GM18502 (cell line): ENCODE measurements around the gene MYO15A.

Experiments
- ATAC-seq: cut with Tn5 transposase; IDR thresholded peaks from one replicate; pipeline ENCODE4 v1.9.1; 2021; ENCODE audit warnings: mild to moderate bottlenecking; ENCODE audit not compliant: unreplicated experiment, poor library complexity

The MYO15A gene, protein sequence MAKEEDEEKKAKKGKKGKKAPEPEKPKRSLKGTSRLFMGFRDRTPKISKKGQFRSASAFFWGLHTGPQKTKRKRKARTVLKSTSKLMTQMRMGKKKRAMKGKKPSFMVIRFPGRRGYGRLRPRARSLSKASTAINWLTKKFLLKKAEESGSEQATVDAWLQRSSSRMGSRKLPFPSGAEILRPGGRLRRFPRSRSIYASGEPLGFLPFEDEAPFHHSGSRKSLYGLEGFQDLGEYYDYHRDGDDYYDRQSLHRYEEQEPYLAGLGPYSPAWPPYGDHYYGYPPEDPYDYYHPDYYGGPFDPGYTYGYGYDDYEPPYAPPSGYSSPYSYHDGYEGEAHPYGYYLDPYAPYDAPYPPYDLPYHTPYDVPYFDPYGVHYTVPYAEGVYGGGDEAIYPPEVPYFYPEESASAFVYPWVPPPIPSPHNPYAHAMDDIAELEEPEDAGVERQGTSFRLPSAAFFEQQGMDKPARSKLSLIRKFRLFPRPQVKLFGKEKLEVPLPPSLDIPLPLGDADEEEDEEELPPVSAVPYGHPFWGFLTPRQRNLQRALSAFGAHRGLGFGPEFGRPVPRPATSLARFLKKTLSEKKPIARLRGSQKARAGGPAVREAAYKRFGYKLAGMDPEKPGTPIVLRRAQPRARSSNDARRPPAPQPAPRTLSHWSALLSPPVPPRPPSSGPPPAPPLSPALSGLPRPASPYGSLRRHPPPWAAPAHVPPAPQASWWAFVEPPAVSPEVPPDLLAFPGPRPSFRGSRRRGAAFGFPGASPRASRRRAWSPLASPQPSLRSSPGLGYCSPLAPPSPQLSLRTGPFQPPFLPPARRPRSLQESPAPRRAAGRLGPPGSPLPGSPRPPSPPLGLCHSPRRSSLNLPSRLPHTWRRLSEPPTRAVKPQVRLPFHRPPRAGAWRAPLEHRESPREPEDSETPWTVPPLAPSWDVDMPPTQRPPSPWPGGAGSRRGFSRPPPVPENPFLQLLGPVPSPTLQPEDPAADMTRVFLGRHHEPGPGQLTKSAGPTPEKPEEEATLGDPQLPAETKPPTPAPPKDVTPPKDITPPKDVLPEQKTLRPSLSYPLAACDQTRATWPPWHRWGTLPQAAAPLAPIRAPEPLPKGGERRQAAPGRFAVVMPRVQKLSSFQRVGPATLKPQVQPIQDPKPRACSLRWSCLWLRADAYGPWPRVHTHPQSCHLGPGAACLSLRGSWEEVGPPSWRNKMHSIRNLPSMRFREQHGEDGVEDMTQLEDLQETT (N-terminal part only)

DNA sequence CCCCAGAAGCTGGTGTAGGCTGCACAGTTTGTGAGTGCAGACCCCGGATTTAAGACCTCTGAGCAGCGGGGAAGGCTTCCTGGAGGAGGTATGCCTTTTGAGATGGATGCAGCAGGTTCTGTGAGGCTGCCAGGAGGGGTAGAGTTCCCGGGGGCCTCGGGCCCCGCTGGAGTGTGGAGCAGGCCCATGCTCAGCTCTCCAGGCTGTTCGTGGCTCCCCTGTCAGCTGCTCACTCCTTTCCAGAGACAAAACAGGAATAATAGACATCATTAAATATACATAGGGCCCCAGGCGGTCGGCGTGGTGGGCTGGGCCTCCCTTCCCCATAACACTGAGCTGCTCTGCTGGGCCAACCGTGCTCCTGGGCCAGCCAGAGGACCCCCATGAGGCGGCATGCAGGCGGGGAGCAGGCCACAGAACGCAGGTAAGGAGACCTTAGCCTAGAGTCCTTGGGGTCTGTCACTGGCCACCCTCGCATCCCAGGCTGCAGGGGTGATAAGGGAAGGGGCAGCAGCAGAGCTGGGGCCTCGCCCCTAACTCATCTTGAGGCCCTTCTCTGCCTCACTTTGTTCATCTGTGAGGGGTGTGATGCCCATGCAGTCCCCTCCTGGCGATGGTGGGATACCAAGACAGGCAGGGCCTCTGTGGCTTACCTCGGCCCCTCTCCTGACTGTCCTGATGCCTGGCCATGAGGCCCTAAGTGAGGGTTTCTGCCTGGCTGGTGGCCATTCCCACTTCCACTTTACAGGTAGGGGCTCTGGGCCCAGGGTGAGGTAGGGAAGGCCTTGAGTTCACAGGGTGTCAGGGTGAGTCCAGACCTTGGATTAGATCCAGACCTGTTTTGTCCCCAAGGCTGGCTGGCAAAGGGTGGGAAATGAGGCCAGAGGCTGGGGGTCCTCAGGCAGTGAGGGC is at the start of gene MYO15A:
Gene MYO15A, plus strand, starts transcription at position 356 of the 912 bp plus-strand sequence. CDS start 10,045 bp downstream, outside the sequence.
- no peak for ATAC-seq

DNA sequence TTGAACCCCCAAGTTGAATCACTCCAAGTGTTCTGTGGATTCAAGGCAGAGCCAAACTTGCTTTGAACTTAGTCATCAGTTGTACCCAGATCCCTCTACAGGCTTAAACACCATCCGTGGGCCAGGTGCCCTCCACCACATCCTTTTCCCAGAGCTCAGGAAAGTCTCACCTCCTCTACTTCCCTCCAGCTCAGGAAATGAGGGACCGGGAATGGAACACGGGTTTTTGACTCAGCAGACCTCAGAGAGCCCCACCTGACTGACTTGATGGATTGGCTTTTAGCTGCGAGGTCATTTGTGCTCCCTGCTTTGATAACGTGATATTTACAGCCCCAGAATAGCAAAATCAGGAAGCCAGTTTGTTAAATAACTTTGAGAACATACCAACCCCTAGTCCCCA is 49.3 kb upstream of the MYO15A start:
- no peak for ATAC-seq

DNA sequence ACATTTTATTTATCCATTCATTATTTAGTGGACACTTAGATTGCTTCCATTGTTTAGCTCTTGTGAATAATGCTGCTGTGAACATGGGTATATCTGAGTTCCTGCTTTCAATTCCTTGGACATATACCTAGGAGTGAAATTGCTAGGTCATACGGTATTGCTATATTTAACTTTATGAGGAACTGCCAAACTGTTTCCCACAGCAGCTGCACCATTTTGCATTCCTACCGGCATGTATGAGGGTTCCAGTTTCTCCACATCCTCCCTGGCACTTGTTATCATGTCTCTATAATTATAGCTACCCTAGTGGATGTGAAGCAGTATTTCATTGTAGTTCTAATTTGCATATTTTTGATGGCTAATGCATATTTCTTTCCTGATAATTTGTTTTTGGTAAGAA is 44.5 kb upstream of the MYO15A start:
- ATAC-seq, result no peak

DNA sequence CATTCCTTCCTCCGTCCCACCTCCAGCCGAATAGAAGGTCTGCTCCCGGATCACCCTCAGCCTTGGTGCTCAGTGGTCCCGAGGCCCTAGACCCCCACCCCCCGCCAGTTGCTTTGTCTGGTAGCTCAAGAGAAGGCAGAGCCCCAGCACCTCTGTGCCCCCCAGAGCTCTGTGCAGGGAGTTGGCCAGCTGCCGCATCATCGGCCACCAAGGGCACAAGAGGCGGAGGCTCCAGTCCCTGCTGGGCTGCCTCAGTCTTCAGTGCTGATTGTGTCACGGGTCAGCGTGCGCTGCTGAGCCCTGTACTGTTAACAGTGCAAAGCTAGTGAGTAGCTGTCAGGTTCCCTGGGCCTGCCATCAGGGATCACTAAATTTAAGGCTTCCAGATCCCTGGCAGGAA is 43.0 kb upstream of the MYO15A start:
- ATAC-seq, result no peak

DNA sequence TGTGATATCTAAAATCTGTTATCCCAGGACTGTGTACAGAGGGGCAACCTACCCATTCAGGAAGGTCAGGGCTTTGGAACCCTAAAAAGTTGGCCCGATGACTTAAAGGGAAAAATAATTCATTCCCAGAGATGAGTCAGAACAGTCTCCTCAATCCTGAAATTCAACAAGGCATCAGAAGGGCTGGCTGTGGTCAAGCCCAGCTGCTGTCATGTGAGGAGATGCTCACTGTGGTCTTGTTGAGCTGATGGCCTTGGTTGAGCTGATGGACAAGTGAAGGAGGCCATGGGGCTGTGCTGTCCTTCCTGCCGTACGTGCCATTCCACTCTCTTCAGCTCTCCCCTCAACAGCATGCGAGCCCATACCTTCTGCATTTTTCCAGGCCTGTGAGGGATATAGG is 41.7 kb upstream of the MYO15A start:
- ATAC-seq, result no peak

DNA sequence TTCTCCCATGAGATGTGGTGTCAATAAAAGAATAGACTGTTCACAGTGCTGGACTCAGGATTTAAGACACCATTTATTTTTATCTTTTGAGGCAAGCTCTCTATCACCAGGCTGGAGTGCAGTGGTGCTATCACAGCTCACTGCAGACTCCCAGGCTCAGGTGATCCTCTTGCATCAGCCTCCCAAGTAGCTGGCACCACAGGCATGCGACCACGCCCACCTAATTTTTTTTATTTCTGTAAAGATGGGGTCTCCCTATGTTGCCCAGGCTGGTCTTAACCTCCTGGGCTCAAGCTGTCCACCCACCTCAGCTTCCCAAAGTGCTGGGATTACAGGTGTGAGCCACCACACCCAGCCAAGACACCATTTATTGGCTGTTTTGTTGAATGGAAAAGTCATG is 39.5 kb upstream of the MYO15A start:
- ATAC-seq, result no peak

DNA sequence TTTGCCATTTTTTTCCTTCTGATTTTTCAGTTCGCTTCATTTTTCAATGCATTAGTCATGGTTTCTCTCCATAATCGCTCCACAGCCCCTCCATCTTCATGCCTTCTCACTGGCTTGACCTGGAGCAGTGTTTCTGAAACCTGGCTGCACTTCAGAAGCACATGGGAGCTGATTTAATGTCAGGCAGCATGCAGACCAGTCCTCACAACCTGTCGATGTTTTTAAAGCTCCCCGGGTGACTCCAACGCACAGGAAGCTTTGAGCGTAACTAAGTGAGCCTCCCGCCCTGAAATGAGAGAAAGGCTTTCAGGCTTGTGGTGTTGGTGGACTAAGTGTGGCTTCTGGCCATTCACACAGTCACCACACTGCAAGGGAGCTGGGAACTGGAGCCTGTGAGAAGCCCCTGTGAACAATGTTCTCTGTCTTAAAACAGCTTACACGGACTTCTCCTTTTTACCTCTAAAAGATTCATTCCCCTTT is 37.7 kb upstream of the MYO15A start:
- no peak for ATAC-seq

DNA sequence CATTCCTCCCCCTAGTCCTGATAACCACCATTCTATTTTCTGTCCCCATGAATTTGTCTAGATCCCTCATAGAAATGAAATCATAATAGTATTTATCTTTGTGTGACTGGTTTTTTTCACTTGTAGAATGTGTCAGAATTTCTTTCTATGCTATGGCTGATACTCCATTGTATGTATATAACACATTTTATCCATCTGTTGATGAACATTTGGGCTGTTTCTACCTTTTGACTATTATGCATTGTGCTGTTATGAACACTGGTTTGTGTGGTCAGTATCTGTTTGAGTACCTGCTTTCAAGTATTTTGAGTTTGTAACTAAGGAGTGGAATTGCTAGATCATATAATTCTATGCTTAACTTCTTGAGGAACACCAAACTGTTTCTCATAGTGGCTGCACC is 36.8 kb upstream of the MYO15A start:
- ATAC-seq, result no peak

DNA sequence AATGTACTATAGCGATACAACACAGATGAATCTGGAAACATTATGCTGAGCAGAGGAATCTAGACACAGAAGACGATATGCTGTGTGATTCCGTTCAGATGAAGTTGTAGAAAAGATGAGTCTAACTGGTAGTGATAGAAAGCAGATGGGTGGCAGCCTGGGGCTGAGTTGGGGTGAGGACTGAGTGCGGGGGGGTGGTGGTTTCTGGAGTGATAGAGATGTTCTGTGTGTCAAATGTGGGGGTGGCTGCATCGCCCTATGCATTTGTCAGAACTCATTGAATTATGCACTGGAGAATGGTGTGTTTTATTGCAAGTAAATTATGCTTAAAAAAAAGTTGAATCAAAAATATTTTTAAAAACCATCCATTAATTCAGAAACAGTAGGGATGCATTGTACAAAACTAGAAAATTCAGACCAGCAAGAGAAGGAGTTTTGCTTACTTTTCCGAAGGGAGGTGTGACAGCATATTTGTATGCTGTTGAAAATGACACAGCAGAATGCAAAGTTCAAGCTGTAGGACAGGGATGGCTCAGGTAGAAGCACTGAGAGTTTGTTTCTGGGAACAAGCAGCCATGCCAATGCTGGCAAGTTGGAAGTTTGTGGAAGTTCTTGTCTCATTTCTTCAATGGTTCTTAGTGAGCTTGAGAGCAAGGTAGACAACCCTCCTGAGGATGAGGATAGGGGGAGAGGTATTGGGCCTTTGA is 33.8 kb upstream of the MYO15A start:
- no peak for ATAC-seq

DNA sequence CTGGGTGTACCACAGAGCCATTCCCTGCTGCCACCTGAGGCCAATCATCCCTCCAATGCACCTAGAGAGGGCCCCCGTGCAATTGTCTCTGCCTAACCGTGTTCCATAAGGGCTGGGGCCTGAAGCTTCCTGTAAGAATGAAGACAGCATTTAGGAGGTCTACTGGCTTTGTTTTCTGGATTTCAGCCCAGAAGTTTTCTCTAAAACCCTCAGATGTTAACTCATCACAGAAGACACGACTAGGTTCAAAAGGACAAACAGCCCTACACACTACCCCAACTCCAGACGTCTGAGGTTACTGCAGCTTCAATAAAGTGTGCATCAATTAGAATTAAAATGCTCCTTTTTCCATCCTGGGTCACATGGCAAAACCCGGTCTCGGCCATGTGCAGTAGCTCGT is 31.6 kb upstream of the MYO15A start:
- no peak for ATAC-seq

DNA sequence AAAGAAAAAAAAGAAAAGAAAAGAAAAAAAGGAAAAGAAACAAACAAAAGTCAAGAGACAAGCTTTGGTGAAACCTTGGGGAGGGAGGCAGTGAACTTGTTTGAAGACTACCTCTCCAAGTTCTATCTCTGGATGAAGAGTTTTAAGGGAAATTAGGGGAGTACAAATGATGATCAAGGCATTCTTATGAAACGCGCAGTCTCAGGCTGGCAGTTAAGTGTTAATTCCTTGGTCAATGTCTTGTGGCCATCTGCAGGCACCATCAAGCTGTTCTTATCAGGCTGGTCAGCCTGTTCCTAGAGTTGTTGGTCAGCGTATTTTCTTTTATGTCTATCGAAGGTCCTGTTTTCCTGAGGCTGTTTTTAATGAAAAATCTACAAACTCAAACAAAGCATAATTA is 29.0 kb upstream of the MYO15A start:
- no peak for ATAC-seq

DNA sequence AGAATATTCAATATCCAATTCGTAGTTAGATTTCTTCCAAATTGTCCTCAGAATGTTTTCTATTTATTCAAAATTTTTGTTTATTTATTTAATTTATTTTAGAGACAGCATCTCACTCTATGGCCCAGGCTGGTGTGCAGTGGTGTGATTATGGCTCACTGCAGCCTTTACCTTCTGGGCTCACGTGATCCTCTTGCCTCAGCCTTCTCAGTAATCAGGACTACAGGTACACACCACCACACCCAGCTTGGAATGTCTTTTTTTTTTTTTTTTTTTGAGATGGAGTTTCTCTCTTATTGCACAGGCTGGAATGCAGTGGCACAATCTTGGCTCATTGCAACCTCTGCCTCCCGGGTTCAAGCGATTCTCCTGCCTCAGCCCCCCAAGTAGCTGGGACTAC is 24.3 kb upstream of the MYO15A start:
- no peak for ATAC-seq

DNA sequence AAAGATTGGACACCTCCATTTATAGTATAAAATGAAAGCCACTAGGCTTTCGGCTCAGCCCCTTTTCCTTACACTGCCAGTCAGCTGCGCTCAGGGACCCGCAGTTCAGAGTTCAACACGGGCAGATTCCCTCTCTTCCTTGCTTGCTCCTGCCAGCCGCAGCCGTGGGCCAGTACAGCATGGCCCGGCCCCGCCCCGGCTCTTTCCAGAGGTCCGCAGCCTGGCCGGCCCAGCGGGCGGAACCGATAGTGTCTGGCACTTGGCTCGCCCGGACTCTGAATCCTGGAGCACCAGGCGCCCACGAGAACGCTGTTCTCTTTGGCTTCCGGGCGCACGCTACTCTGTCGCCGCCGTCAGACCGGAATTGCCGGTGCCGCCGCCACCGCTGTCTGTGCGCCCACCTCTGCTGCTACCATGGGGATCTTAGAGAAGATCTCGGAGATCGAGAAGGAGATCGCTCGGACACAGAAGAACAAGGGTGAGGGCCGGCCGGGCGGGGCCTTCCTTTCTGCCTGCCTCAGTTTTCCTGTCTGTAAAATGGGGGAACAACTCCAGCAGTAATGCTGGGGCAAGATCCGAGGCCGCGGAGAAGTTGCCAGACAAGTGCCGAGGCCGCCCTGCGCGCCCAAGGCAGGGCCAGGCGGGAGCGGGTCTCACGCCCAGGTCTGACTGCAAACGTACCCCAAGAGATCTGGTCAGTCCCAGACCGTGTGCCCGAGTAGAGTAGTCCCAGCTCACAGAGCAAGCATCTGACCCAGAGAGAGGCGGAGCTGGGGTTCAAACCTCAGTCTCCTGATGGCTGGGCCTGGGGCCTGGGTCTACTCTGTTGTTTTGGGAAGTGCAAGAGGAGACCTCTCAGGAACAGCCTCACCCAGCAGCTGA is 20.7 kb upstream of the MYO15A start, which contains the start of gene DRG2:
Gene DRG2, plus strand, starts transcription at position 339 of the 882 bp plus-strand sequence. Its CDS starts 76 bp downstream, at position 415.
- peak; percentile 86 for ATAC-seq

DNA sequence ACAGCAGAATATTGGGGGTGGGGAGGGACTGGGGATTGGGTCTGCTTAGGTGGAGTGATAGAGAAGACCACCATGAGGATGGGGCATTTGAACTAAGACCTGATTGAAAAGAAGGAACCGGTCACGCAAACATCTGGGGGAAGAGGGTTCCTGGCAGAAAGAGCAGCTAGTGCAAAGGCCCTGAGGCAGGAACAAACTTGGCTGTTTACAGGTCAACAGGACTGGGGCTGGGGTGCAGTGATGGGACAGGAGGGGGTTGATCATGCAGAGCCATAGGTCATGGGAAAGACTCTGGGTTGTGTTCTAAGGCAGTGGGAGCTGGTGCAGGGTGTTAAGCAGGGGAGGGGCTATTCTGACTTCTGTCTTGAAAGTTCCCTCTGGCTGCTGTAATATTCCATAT is 18.9 kb upstream of the MYO15A start:
- no peak for ATAC-seq

DNA sequence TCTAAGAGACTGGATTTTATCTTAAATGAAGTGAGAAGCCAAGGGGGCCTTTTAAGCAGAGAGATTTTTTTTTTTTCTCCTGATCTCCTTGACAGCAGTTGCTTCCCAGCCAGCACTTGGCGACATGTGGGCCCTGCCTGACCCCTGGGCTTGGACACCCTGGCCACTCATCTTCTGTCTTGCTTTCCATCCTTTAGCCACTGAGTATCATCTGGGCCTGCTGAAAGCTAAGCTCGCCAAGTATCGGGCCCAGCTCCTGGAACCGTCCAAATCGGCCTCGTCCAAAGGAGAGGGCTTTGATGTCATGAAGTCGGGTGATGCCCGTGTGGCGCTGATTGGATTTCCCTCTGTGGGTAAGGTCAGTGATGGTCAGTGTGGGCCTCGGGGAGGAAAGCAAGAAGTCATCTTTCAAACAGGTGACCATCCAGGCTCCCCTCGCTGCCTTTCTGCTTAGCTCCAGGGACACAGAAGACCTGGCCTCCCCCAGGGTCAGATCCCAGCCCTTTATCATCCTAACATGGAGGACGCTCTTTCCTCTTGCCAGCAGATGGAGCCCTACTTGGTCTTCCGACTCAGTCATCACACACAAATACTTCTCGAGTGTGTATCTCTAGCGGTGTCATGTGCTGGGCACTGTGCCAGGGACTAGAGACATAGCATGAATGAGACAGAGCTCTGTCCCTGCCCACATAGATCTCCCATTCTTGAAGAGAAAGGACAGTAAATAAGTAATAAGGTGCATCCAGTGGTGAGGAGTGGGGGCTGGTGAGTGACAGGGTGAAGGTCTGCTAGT is 14.7 kb upstream of the MYO15A start:
- ATAC-seq, result no peak

DNA sequence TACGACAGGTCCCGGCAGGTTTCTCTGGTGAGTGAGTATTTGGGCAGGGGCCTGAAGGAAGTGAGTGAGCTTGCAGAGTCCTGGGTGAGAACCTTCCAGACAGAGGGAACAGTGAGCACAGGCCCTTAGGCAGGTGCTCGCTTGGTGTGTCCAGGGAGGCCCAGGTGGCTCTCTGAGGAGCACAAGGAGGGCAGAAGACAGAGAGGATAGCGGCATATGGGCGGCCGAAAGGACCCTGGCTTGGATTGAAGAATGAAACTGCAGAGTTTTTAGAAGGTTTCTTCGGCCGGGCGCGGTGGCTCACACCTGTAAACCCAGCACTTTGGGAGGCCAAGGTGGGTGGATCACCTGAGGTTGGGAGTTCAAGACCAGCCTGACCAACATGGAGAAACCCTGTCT is 14.1 kb upstream of the MYO15A start:
- ATAC-seq, result no peak

DNA sequence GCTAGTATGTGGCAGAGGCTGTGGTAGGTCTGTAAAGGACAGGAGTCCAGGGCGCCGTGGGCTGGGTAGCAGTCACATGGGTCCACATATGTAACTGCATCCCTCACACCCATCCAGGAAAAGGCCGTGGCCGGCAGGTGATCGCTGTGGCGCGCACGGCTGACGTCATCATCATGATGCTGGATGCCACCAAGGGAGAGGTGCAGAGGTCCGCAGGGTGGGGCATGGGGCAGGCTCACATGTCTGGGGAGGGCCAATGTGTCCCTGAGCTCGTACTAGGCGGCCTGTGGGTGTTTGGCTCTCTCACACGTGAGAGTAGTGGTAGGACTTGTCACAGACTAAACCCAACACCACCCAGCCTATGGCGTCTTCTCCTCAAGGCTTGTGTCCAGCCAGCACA is 9.0 kb upstream of the MYO15A start:
- no peak for ATAC-seq
